Fibroblast of skin of left quadriceps (primary cell): ENCODE data around the gene ABCD1.

Experiments
- DNase-seq, 2 experiments: peaks; one replicate each; pipeline ENCODE4 v3.0.0-alpha.2; 2013; ENCODE audit warnings: low read depth in 2 of 2

Gene ABCD1

GRCh38 chrX:153773741-153774575 is 49.3 kb downstream of the ABCD1 start:
- DNase-seq, result no peak

GRCh38 chrX:153774576-153775292 is 50.1 kb downstream of the ABCD1 start:
- no peak for DNase-seq

GRCh38 chrX:153775293-153776119 is 50.9 kb downstream of the ABCD1 start:
- DNase-seq, result no peak

GRCh38 chrX:153776120-153776599 is 51.5 kb downstream of the ABCD1 start:
- no peak for DNase-seq

GRCh38 chrX:153776611-153777045 is 52.0 kb downstream of the ABCD1 start:
- DNase-seq, result no peak

GRCh38 chrX:153777261-153778090 is 52.8 kb downstream of the ABCD1 start:
- no peak for DNase-seq

- no peak for DNase-seq
Measured at GRCh38 chrX:153778181-153778580, 53.5 kb downstream of the ABCD1 start.

- DNase-seq, result no peak
Measured at GRCh38 chrX:153778684-153779101, 54.0 kb downstream of the ABCD1 start.

- DNase-seq, result no peak
Measured at GRCh38 chrX:153779891-153780677, 55.4 kb downstream of the ABCD1 start.

GRCh38 chrX:153780678-153781427 is 56.2 kb downstream of the ABCD1 start, which contains the start of gene SRPK3:
Gene SRPK3 (plus strand): TSS chrX:153781041. CDS start chrX:153781087, 46 bp downstream.
- no peak for DNase-seq

- DNase-seq, result no peak
Measured at GRCh38 chrX:153781428-153782047, 56.9 kb downstream of the ABCD1 start.

GRCh38 chrX:153782313-153782712 is 57.7 kb downstream of the ABCD1 start:
- DNase-seq, result no peak

GRCh38 chrX:153782871-153783270 is 58.2 kb downstream of the ABCD1 start:
- no peak for DNase-seq

GRCh38 chrX:153783378-153784013 is 58.8 kb downstream of the ABCD1 start:
- no peak for DNase-seq

- DNase-seq, result no peak
Measured at GRCh38 chrX:153784325-153784967, 59.8 kb downstream of the ABCD1 start.

- no peak for DNase-seq
Measured at GRCh38 chrX:153786669-153787068, 62.0 kb downstream of the ABCD1 start.

- no peak for DNase-seq
Measured at GRCh38 chrX:153789654-153790053, 65.0 kb downstream of the ABCD1 start.
